GM12864 (cell line): ENCODE data around the gene ABHD2.

Experiments used
- DNase-seq: peaks from one replicate; pipeline ENCODE4 v3.0.0-alpha.2; 2011; ENCODE audit warnings: low read depth
- H3K4me3 ChIP-seq: 2 replicates; pipeline ENCODE4 v1.5.1; 2011; ENCODE audit warnings: mild to moderate bottlenecking, low read depth, low read length, control low read depth
- CTCF ChIP-seq: IDR thresholded peaks from 2 replicates; pipeline ENCODE4 v1.5.1; 2011; ENCODE audit warnings: low read depth, mild to moderate bottlenecking, moderate library complexity, low read length, control low read depth, inconsistent platforms; ENCODE audit errors: missing control alignments

Gene ABHD2

DNA sequence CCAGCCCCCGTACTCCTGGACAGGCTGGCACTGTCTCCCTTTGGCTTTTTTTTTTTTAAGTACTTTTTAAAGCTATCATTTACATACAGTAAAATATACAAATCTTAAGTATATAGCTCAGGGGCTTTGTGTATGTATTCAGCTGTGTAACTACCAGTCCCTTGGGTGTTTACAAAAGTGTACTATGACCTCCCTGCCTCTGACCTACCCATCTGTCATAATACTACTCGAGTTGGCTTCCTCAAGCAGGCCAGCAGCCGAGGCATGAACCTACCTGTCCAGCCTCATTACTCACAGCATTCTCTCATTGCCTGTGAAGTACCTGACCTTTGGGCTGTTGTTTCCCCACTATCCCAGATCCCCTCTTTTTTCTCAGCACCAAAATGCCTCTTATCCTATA, 33.2 kb downstream of the ABHD2 start:
- no peak for DNase-seq
- no peak for TF ChIP-seq CTCF
- H3K4me3 ChIP-seq: no peak overlapping the region

DNA sequence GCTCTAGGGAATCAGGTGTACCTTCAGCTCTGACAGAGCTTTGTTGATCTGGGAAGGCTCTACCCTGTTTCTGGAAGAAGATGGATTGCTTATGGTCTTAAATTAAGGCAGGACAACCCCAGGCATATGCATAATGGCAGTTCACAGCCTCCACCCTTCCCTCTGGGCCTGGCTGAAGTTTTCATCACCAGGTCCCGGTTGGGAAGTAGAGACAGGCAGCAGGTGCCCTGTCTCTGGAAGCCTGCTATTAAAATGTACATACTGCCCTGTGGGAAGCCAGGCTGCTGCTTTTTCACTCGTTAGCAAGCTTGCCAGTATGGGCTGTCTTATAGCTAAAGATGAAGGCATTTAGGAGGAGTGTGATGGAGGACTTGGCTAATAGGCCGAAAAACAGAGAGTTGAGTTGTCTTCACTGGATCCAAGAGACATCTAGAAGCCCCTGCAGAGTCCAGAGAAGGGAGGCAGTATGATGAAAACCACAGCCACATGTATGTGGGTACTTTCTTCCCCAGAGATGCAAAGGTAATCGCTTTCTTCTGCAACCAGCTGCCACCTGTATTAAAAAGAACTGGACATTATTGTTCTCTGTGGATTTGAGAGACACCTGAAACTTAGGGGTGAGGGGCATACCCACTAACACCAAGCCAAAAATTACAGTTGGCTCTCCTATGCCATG, 34.4 kb downstream of the ABHD2 start:
- no peak for TF ChIP-seq CTCF
- no peak overlapping the region for H3K4me3 ChIP-seq
- no peak for DNase-seq

DNA sequence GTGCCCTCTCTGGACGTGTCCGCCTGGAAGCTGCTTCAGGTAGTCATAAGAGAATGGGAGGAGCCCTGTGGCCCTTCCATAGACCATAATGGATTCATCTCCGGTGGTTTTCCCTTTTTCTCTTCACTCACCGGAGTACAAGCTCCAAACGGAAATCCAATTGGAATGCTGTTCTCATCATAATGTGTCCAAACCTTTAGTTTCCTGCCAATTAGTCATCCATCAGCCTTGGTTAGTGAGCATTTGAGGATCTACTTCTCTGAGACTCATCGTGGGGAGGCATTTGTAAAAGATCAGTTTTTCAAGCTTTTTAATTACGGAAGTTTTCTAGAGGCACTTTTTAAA, 34.9 kb downstream of the ABHD2 start:
- DNase-seq: no peak
- TF ChIP-seq CTCF: no peak
- H3K4me3 ChIP-seq: no peak overlapping the region

- no peak for TF ChIP-seq CTCF
- no peak overlapping the region for H3K4me3 ChIP-seq
- no peak for DNase-seq
Measured at GRCh38 chr15:89125088-89125826, 37.0 kb downstream of the ABHD2 start.

- H3K4me3 ChIP-seq: no peak overlapping the region
- TF ChIP-seq CTCF: no peak
- no peak for DNase-seq
Measured at GRCh38 chr15:89126009-89126408, 37.8 kb downstream of the ABHD2 start.

GRCh38 chr15:89127054-89127702, 38.9 kb downstream of the ABHD2 start:
- DNase-seq: no peak
- TF ChIP-seq CTCF: no peak
- no peak overlapping the region for H3K4me3 ChIP-seq
